ENCODE data around the gene FAM161B.

DNA sequence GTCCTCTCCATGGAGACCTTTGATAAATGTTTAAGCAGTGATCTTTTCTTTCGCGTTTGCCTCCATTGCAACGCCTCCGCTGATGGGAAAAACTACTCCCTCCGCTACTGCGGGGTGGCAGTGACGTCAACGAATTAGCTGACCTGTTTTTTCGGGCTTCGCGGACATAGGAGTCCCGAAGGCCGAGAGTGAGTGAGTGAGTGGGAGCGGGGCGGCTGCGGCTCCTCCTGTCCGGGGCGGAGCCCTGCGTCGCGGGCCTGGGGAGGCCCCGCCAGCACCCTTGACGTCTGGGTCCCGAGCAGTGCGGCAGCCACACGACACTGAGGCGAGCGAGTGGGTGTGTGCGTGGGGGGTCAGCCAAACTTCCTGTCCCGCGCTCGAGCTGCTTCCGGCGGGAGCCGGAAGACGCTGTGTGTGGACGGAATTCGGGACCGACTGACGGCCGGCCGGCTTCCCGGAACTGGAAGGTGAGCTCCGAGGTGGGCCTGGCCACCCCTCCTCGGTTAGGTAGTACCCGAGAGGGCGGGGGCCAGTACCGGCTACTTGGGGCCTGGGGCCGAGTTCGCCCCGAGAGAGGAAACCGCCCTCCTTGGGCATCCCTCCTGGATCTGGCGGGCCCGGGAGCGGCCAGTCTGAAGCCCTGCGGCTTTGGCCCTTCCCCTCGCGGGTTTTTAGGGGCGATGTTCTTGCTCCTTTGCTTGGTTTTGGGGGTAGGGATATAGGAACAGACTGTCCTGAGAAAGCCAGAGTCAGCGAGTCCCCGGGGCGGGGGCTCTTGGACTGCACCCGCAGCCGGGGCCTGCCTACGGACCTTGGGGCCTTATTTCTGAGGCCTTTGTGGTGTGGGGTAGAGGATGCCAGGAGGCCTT lies 63.2 kb downstream of the FAM161B start, which contains the start of gene ZNF410:
- TF ChIP-seq CTCF (IDR thresholded peaks at IDR 0.05; ENCODE audit: low read depth, low read length, poor library complexity, severe bottlenecking) = no peak
- no peak for TF ChIP-seq EZH2phosphoT487 (IDR thresholded peaks at IDR 0.05; ENCODE audit: borderline replicate concordance, low read length)

Measured in DOHH2 (cell line).